Effector memory CD4-positive, alpha-beta T cell (primary cell): ENCODE results near the gene IL1RAPL1.

Experiments
- DNase-seq, 3 donors: peaks; one replicate each; pipeline ENCODE4 v3.0.0-alpha.2; 2020
- H3K27ac ChIP-seq: 2 replicates; pipeline ENCODE4 v1.7.0; 2013; ENCODE audit warnings: mild to moderate bottlenecking, low read length, moderate library complexity; ENCODE audit not compliant: insufficient read depth, poor library complexity, severe bottlenecking
- H3K27me3 ChIP-seq: replicated peaks from 2 replicates; pipeline ENCODE4 v1.7.0; 2013; ENCODE audit warnings: mild to moderate bottlenecking, low read length; ENCODE audit not compliant: insufficient read depth, control insufficient read depth, poor library complexity, severe bottlenecking
- H3K36me3 ChIP-seq: 2 replicates; pipeline ENCODE4 v1.7.0; 2013; ENCODE audit warnings: mild to moderate bottlenecking, low read length, moderate library complexity; ENCODE audit not compliant: control insufficient read depth, insufficient read depth
- H3K4me1 ChIP-seq: 2 replicates; pipeline ENCODE4 v1.7.0; 2013; ENCODE audit warnings: low read length, mild to moderate bottlenecking; ENCODE audit not compliant: control insufficient read depth, insufficient read depth, poor library complexity, severe bottlenecking
- H3K4me3 ChIP-seq: 2 replicates; pipeline ENCODE4 v1.7.0; 2013; ENCODE audit warnings: low read length, low read depth, mild to moderate bottlenecking; ENCODE audit not compliant: insufficient read depth, poor library complexity, severe bottlenecking
- H3K9me3 ChIP-seq: 2 replicates; pipeline ENCODE4 v1.7.0; 2013; ENCODE audit warnings: mild to moderate bottlenecking, low read length, moderate library complexity; ENCODE audit not compliant: control insufficient read depth

The IL1RAPL1 gene

GRCh38 chrX:28613558-28613957 lies 26.3 kb downstream of the IL1RAPL1 start:
- H3K4me1 ChIP-seq = no peaks in the 10 kb centered on the region
- H3K27ac ChIP-seq = no peak overlapping the region
- no peak for DNase-seq
- no peaks in the 10 kb centered on the region for H3K9me3 ChIP-seq
- H3K27me3 ChIP-seq = no peaks in the 10 kb centered on the region
- no peak overlapping the region for H3K4me3 ChIP-seq
- H3K36me3 ChIP-seq = no peaks in the 10 kb centered on the region

GRCh38 chrX:28625223-28625622 lies 38.0 kb downstream of the IL1RAPL1 start:
- DNase-seq = no peak
- Histone ChIP-seq H3K36me3 (no peaks in the 10 kb centered on the region), H3K4me3 (no peak overlapping the region)

GRCh38 chrX:28626515-28626914 lies 39.3 kb downstream of the IL1RAPL1 start:
- H3K27ac ChIP-seq = no peak overlapping the region
- DNase-seq = no peak
- no peak overlapping the region for H3K4me3 ChIP-seq
- no peaks in the 10 kb centered on the region for H3K27me3 ChIP-seq
- H3K36me3 ChIP-seq = no peaks in the 10 kb centered on the region
- no peaks in the 10 kb centered on the region for H3K4me1 ChIP-seq
- no peaks in the 10 kb centered on the region for H3K9me3 ChIP-seq

More at GRCh38 chrX:28625223-28625622, 38.0 kb downstream of the IL1RAPL1 start:
- Histone ChIP-seq H3K9me3 (no peaks in the 10 kb centered on the region), H3K27ac (no peak overlapping the region), H3K4me1 (no peaks in the 10 kb centered on the region), H3K27me3 (no peaks in the 10 kb centered on the region)

- Histone ChIP-seq H3K27ac (no peak overlapping the region), H3K9me3 (no peaks in the 10 kb centered on the region), H3K27me3 (no peaks in the 10 kb centered on the region), H3K36me3 (no peaks in the 10 kb centered on the region), H3K4me1 (no peaks in the 10 kb centered on the region), H3K4me3 (no peak overlapping the region)
- no peak for DNase-seq
These were observed 40.9 kb downstream of the IL1RAPL1 start for GRCh38 chrX:28628120-28628519.

GRCh38 chrX:28638775-28639174 lies 51.5 kb downstream of the IL1RAPL1 start:
- Histone ChIP-seq H3K4me3 (no peak overlapping the region), H3K9me3 (no peaks in the 10 kb centered on the region), H3K36me3 (no peaks in the 10 kb centered on the region), H3K27me3 (no peaks in the 10 kb centered on the region), H3K4me1 (no peaks in the 10 kb centered on the region), H3K27ac (no peak overlapping the region)
- DNase-seq = no peak

- H3K27me3 ChIP-seq = no peaks in the 10 kb centered on the region
- H3K9me3 ChIP-seq = no peaks in the 10 kb centered on the region
- DNase-seq = no peak
- no peak overlapping the region for H3K4me3 ChIP-seq
- H3K27ac ChIP-seq = no peak overlapping the region
- no peaks in the 10 kb centered on the region for H3K36me3 ChIP-seq
- no peaks in the 10 kb centered on the region for H3K4me1 ChIP-seq
These were observed 52.2 kb downstream of the IL1RAPL1 start for GRCh38 chrX:28639451-28639850.

GRCh38 chrX:28649541-28649940 lies 62.3 kb downstream of the IL1RAPL1 start:
- Histone ChIP-seq H3K9me3 (no peaks in the 10 kb centered on the region), H3K36me3 (no peaks in the 10 kb centered on the region), H3K27ac (no peak overlapping the region), H3K4me3 (no peak overlapping the region), H3K27me3 (no peaks in the 10 kb centered on the region), H3K4me1 (no peaks in the 10 kb centered on the region)
- DNase-seq = no peak

GRCh38 chrX:28651186-28651585 lies 63.9 kb downstream of the IL1RAPL1 start:
- Histone ChIP-seq H3K27ac (no peak overlapping the region), H3K9me3 (no peaks in the 10 kb centered on the region), H3K27me3 (no peaks in the 10 kb centered on the region), H3K36me3 (no peaks in the 10 kb centered on the region), H3K4me1 (no peaks in the 10 kb centered on the region), H3K4me3 (no peak overlapping the region)
- DNase-seq = no peak

GRCh38 chrX:28659269-28659668 lies 72.0 kb downstream of the IL1RAPL1 start:
- no peak for DNase-seq
- no peak overlapping the region for H3K4me3 ChIP-seq
- H3K27ac ChIP-seq = no peak overlapping the region
- H3K36me3 ChIP-seq = no peaks in the 10 kb centered on the region
- H3K27me3 ChIP-seq = no peaks in the 10 kb centered on the region
- H3K4me1 ChIP-seq = no peaks in the 10 kb centered on the region
- H3K9me3 ChIP-seq = no peaks in the 10 kb centered on the region

GRCh38 chrX:28665778-28666177 lies 78.5 kb downstream of the IL1RAPL1 start:
- Histone ChIP-seq H3K4me3 (no peak overlapping the region), H3K9me3 (no peaks in the 10 kb centered on the region), H3K36me3 (no peaks in the 10 kb centered on the region), H3K4me1 (no peaks in the 10 kb centered on the region), H3K27ac (no peak overlapping the region), H3K27me3 (no peaks in the 10 kb centered on the region)
- no peak for DNase-seq

- Histone ChIP-seq H3K36me3 (no peaks in the 10 kb centered on the region), H3K4me1 (no peaks in the 10 kb centered on the region), H3K27me3 (no peaks in the 10 kb centered on the region), H3K9me3 (no peaks in the 10 kb centered on the region), H3K4me3 (no peak overlapping the region), H3K27ac (no peak overlapping the region)
- DNase-seq = no peak
These were observed 81.1 kb downstream of the IL1RAPL1 start for GRCh38 chrX:28668303-28668702.
